HCT116 (cell line): Measurements from ENCODE around the gene RALGPS1. TPM values are rescaled to one million over a fixed set of nuclear protein-coding genes. Genes with fewer than 3 reads are reported as not detected.

Experiments
- ATAC-seq: fragments of 200-7000 bp; cut with Tn5 transposase; 2 replicates; pipeline ENCODE4 v1.9.1; 2020; ENCODE audit warnings: mild to moderate bottlenecking, moderate library complexity
- BruUV-seq: library from RNA; stranded (reverse); fragments of 400-500 nt; replicated peaks from 2 replicates; lab custom pipeline; 2021; lab: Mats Ljungman, UMichigan
- CTCF ChIA-PET: fragments of 300-600 bp; sonication (Branson Sonifier 250); formaldehyde crosslinking; loops from one replicate; lab custom pipeline; 2021; ENCODE audit warnings: antibody characterized with exemption; lab: Charles Lee
- POLR2A ChIA-PET: fragments of 300-600, 350-600 bp; sonication (Branson Sonifier 250); formaldehyde crosslinking; loops from one replicate; lab custom pipeline; 2021; ENCODE audit warnings: antibody characterized with exemption; lab: Charles Lee
- RAD21 ChIA-PET, 2 experiments: fragments of 300-600 bp; sonication (Branson Sonifier 250); formaldehyde crosslinking; loops; one replicate each; lab custom pipeline; 2023; ENCODE audit warnings: low total read pairs in 2 of 2; ENCODE audit not compliant: uncharacterized antibody in 2 of 2, unreplicated experiment in 2 of 2, low non-redundant PET in 1 of 2; lab: Charles Lee
- DNase-seq: peaks from one replicate; pipeline ENCODE4 v3.0.0-alpha.2; 2010; ENCODE audit warnings: low read depth, low spot score
- H2AFZ ChIP-seq: fragments of 200-600 bp; shearing (Covaris generic), sonication (generic); 2 replicates; pipeline ENCODE4 v1.6.1; 2017; ENCODE audit warnings: low read depth, mixed run types, mixed read lengths, antibody characterized with exemption, low read length; ENCODE audit not compliant: poor library complexity, severe bottlenecking
- H3K27ac ChIP-seq: 2 replicates; pipeline ENCODE4 v1.5.1; 2012; ENCODE audit warnings: low read depth, low read length
- H3K27me3 ChIP-seq: fragments of 200-600 bp; sonication (generic); 2 replicates; pipeline ENCODE4 v1.6.1; 2016; ENCODE audit warnings: mixed run types, low read length, mixed read lengths; ENCODE audit not compliant: insufficient read depth
- H3K36me3 ChIP-seq, 2 experiments: fragments of 200-500 bp in 1 of 2; fragments of 200-600 bp in 1 of 2; sonication (Bioruptor generic) in 1 of 2; sonication (generic) in 1 of 2; 2 replicates each; pipeline versions ENCODE4 v1.5.1 to v1.6.1; 2014 to 2016; ENCODE audit warnings: low read length in 2 of 2, inconsistent platforms in 1 of 2, mixed read lengths in 1 of 2, mixed run types in 1 of 2; ENCODE audit not compliant: insufficient read depth in 2 of 2, control insufficient read depth in 1 of 2
- H3K4me1 ChIP-seq, 2 experiments: fragments of 200-600 bp in 1 of 2; sonication (generic) in 1 of 2; 2 replicates each; pipeline versions ENCODE4 v1.5.1 to v1.6.1; 2012 to 2017; ENCODE audit warnings: low read length in 2 of 2, inconsistent platforms in 1 of 2, mild to moderate bottlenecking in 1 of 2, mixed read lengths in 1 of 2, mixed run types in 1 of 2, moderate library complexity in 1 of 2; ENCODE audit not compliant: insufficient read depth in 2 of 2, control insufficient read depth in 1 of 2
- H3K4me2 ChIP-seq: fragments of 200-600 bp; sonication (generic); 2 replicates; pipeline ENCODE4 v1.6.1; 2017; ENCODE audit warnings: mixed run types, low read length, mixed read lengths
- H3K4me3 ChIP-seq, 2 experiments: fragments of 200-600 bp in 1 of 2; sonication (generic) in 1 of 2; replicated peaks in 1 of 2; 2 replicates each; pipeline ENCODE4 v1.5.1; 2011 to 2016; ENCODE audit warnings: low read length in 2 of 2, control low read depth in 1 of 2, low read depth in 1 of 2, mild to moderate bottlenecking in 1 of 2, mixed read lengths in 1 of 2, mixed run types in 1 of 2
- H3K79me2 ChIP-seq: fragments of 200-600 bp; sonication (generic); 2 replicates; pipeline ENCODE4 v1.6.1; 2017; ENCODE audit warnings: mild to moderate bottlenecking, mixed run types, low read length, moderate library complexity, mixed read lengths; ENCODE audit not compliant: insufficient read depth
- H3K9ac ChIP-seq: fragments of 200-600 bp; sonication (generic); 2 replicates; pipeline ENCODE4 v1.6.1; 2016; ENCODE audit warnings: low read length, mixed read lengths
- H3K9me2 ChIP-seq: fragments of 200-600 bp; sonication (generic), shearing (Covaris generic); 2 replicates; pipeline ENCODE4 v1.6.1; 2017; ENCODE audit warnings: mixed run types, mild to moderate bottlenecking, moderate library complexity; ENCODE audit not compliant: insufficient read depth
- H3K9me3 ChIP-seq, 2 experiments: fragments of 200-500 bp in 1 of 2; fragments of 200-600 bp in 1 of 2; sonication (Bioruptor generic) in 1 of 2; sonication (generic) in 1 of 2; 2 replicates each; pipeline ENCODE4 v1.6.1; 2014 to 2017; ENCODE audit warnings: low read length in 2 of 2, mixed read lengths in 2 of 2, inconsistent platforms in 1 of 2, low read depth in 1 of 2, mild to moderate bottlenecking in 1 of 2, mixed run types in 1 of 2, moderate library complexity in 1 of 2; ENCODE audit not compliant: control insufficient read depth in 1 of 2, insufficient read depth in 1 of 2
- H4K20me1 ChIP-seq: fragments of 200-600 bp; sonication (generic), shearing (Covaris generic); 2 replicates; pipeline ENCODE4 v1.6.1; 2017; ENCODE audit warnings: mixed run types, mild to moderate bottlenecking, moderate library complexity; ENCODE audit not compliant: insufficient read depth
- ATF3 ChIP-seq: IDR thresholded peaks from 2 replicates; pipeline ENCODE4 v1.6.1; 2012
- CTCF ChIP-seq, 3 experiments: fragments of 200-600 bp in 1 of 3; sonication (generic) in 1 of 3; IDR thresholded peaks in 2 of 3; conservative IDR thresholded peaks in 1 of 3; 2 replicates each; pipeline ENCODE4 v1.5.1; 2012 to 2017; ENCODE audit warnings: low read depth in 2 of 3, low read length in 2 of 3, antibody characterized with exemption in 1 of 3, borderline replicate concordance in 1 of 3, control low read depth in 1 of 3, mild to moderate bottlenecking in 1 of 3, mixed read lengths in 1 of 3, mixed run types in 1 of 3, moderate library complexity in 1 of 3; ENCODE audit not compliant: insufficient read depth in 1 of 3
- EGR1 ChIP-seq: IDR thresholded peaks from 2 replicates; pipeline ENCODE4 v1.6.1; 2012; ENCODE audit warnings: low read depth
- FOSL1 ChIP-seq: IDR thresholded peaks from 2 replicates; pipeline ENCODE4 v1.6.1; 2012; ENCODE audit warnings: low read depth
- JUND ChIP-seq: IDR thresholded peaks from 2 replicates; pipeline ENCODE4 v1.6.1; 2012
- MAX ChIP-seq: IDR thresholded peaks from 2 replicates; pipeline ENCODE4 v1.6.1; 2012
- SIN3A ChIP-seq: IDR thresholded peaks from 2 replicates; pipeline ENCODE4 v1.6.1; 2012; ENCODE audit warnings: low read depth
- SP1 ChIP-seq: IDR thresholded peaks from 2 replicates; pipeline ENCODE4 v1.6.1; 2012; ENCODE audit warnings: low read depth
- YY1 ChIP-seq: IDR thresholded peaks from 2 replicates; pipeline ENCODE4 v1.6.1; 2011; ENCODE audit warnings: low read length, low read depth, moderate library complexity, mild to moderate bottlenecking; ENCODE audit not compliant: insufficient replicate concordance; ENCODE audit errors: extremely low read depth
- intact Hi-C: fragments of 100-400 bp; cut with micrococcal nuclease; formaldehyde crosslinking; loops from 2 replicates; pipeline ENCODE4 v1.10.0; 2022
- total RNA-seq: library from RNA; stranded (reverse); gene quantifications from one replicate; pipeline ENCODE4 v1.2.1, GENCODE V29; 2021; ENCODE audit not compliant: unreplicated experiment

RALGPS1 gene
- total RNA-seq, 1 experiment from 2014 or later, result 7.6 TPM

- Histone ChIP-seq H3K4me1 (peaks cover 3 to 6% of the 10 kb centered on the region in 2 experiments; a peak in 2 of 4 replicates), H3K9me3 (no peaks in the 10 kb centered on the region), H3K4me3 (no peak overlapping the region), H3K4me2 (no peak overlapping the region), H3K9me2 (no peaks in the 10 kb centered on the region), H3K27ac (no peak overlapping the region), H3K79me2 (no peaks in the 10 kb centered on the region), H4K20me1 (no peaks in the 10 kb centered on the region), H3K36me3 (no peaks in the 10 kb centered on the region), H3K9ac (no peak overlapping the region), H3K27me3 (no peaks in the 10 kb centered on the region), H2AFZ (no peak overlapping the region)
- POLR2A ChIA-PET, result no interaction called here
- TF ChIP-seq JUND (no peak), CTCF (IDR thresholded peaks at IDR 0.05 in 2 of 3, conservative IDR thresholded peaks at IDR 0.05 in 1 of 3; ENCODE audit: borderline replicate concordance in 1 of 3, insufficient read depth in 1 of 3, low read depth in 2 of 3, low read length in 2 of 3) (no peak), SP1 (no peak)
- BruUV-seq, result no TSS peak
- intact Hi-C loops, result no loop called here
- DNase-seq (no peak), ATAC-seq (no peak)
- RAD21 ChIA-PET, result no interaction called here
- CTCF ChIA-PET, result no interaction called here
Observed at GRCh38 chr9:127004946-127005769, 90.6 kb downstream of the RALGPS1 start.

- Histone ChIP-seq H2AFZ (no peak overlapping the region), H3K9me2 (no peaks in the 10 kb centered on the region), H4K20me1 (no peaks in the 10 kb centered on the region), H3K4me2 (no peak overlapping the region), H3K36me3 (no peaks in the 10 kb centered on the region), H3K9me3 (no peaks in the 10 kb centered on the region), H3K9ac (no peak overlapping the region), H3K27ac (no peak overlapping the region), H3K79me2 (no peaks in the 10 kb centered on the region), H3K27me3 (no peaks in the 10 kb centered on the region), H3K4me3 (no peak overlapping the region), H3K4me1 (peaks cover 3 to 6% of the 10 kb centered on the region in 2 experiments; a peak in 2 of 4 replicates)
- no TSS peak for BruUV-seq
- ATAC-seq (no peak), DNase-seq (no peak)
- intact Hi-C loops, result no loop called here
- POLR2A ChIA-PET, result no interaction called here
- no peak for TF ChIP-seq EGR1
- no peak for TF ChIP-seq ATF3
- no peak for TF ChIP-seq MAX
- TF ChIP-seq SIN3A, result no peak
- TF ChIP-seq YY1, result no peak
- TF ChIP-seq FOSL1, result no peak
- CTCF ChIA-PET, result no interaction called here
- RAD21 ChIA-PET, result no interaction called here
Observed at GRCh38 chr9:127005770-127006314, 91.3 kb downstream of the RALGPS1 start.
